Memory B cell (primary cell): ENCODE data around the gene CREB5.

Experiments
- ATAC-seq: fragments of 150-1000 bp; cut with Tn5 transposase; 2 replicates; pipeline ENCODE4 v1.10.0; 2021; ENCODE audit warnings: low read depth, mild to moderate bottlenecking, moderate library complexity
- DNase-seq, 2 donors: peaks; one replicate each; pipeline ENCODE4 v3.0.0; 2022; ENCODE audit warnings: low spot score in 2 of 2
- H3K27ac Mint-ChIP-seq: one replicate; pipeline ENCODE4 v1.8.0; 2022; ENCODE audit warnings: mild to moderate bottlenecking, moderate library complexity, mixed read lengths
- H3K27me3 Mint-ChIP-seq: one replicate; pipeline ENCODE4 v1.8.0; 2022; ENCODE audit warnings: mixed read lengths
- H3K36me3 Mint-ChIP-seq: one replicate; pipeline ENCODE4 v1.8.0; 2022; ENCODE audit warnings: mild to moderate bottlenecking, mixed read lengths
- H3K4me1 Mint-ChIP-seq: one replicate; pipeline ENCODE4 v1.8.0; 2022; ENCODE audit warnings: mixed read lengths
- H3K4me3 Mint-ChIP-seq: one replicate; pipeline ENCODE4 v1.8.0; 2022; ENCODE audit warnings: mild to moderate bottlenecking, moderate library complexity, mixed read lengths
- H3K9me3 Mint-ChIP-seq: one replicate; pipeline ENCODE4 v1.8.0; 2022; ENCODE audit warnings: mixed read lengths

Gene CREB5

DNA sequence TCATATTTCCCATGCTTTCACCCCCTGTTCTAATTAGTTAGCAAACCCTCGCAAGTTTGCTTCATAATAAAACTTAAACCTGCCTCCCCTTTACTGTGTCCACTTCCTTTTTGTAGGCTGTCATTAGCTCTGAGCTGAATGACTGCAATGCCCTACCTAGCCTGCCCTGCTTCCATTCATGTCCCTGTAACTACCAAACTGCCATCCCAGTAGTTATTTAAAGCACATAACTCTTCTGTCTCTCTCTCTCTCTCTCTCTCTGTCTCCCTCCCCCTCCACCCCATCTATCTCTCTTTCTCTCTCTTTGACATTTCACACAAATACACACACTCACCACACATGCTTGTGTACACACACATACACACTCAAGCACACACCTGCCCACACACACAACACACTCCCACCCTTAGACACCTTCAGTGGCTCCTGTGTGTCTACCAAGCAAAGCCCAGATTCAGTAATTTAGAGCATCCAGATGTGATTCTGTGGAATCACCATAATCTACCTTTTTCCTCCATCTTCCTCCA lies 430.5 kb downstream of the CREB5 start:
- ATAC-seq = no peak

DNA sequence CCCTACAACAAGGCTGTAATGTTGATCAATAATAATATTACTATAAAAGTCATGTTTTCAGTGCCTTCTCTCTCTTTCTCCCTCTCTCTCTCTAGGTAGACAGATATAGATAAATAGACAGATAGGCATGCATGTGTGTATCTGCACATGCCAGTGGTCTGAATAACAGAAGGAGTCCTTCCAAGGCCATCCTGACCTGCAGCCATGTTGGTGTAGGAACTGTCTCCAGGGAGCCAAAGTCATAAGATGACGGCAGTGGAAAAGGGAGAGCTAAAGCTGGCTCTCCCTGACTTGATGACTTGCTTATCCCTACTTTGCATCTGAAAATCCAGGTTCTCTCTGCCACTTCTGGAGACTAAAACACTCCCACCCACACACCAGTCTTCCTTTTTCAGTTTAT lies 432.8 kb downstream of the CREB5 start:
- H3K9me3 Mint-ChIP-seq = no peaks in the 10 kb centered on the region
- no peaks in the 10 kb centered on the region for H3K4me1 Mint-ChIP-seq
- DNase-seq (no peak), ATAC-seq (no peak)
- H3K27ac Mint-ChIP-seq = no peak overlapping the region
- H3K27me3 Mint-ChIP-seq = peaks cover 10% of the 10 kb centered on the region
- H3K4me3 Mint-ChIP-seq = no peak overlapping the region
- H3K36me3 Mint-ChIP-seq = no peaks in the 10 kb centered on the region

More for the DNA sequence above, 430.5 kb downstream of the CREB5 start:
- Mint-ChIP-seq H3K9me3 (no peaks in the 10 kb centered on the region), H3K27ac (no peak overlapping the region), H3K4me1 (no peaks in the 10 kb centered on the region), H3K27me3 (peaks cover 7% of the 10 kb centered on the region), H3K36me3 (no peaks in the 10 kb centered on the region), H3K4me3 (no peak overlapping the region)
- no peak for DNase-seq

DNA sequence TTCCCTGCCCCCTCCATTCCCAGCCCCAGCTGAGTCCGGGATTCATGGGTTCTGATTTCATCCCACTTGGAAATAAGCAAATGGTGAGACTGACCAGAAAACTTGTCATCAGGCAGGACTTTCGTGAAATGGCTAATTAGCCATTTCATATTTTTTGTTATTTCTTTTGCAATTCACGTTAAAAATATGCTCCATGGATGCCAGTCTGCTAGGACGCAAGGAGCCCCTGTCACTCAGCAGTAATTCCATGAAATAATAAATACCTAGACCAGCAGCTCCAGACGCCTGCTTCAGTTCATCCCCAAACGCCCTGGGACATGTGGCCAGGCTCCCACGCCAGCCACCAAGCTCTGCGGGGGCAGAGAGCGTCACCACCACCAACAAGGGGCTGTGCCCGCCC lies 434.9 kb downstream of the CREB5 start:
- no peaks in the 10 kb centered on the region for H3K9me3 Mint-ChIP-seq
- no peaks in the 10 kb centered on the region for H3K4me1 Mint-ChIP-seq
- no peak overlapping the region for H3K27ac Mint-ChIP-seq
- DNase-seq (no peak), ATAC-seq (no peak)
- peaks cover 13% of the 10 kb centered on the region for H3K27me3 Mint-ChIP-seq
- H3K36me3 Mint-ChIP-seq = no peaks in the 10 kb centered on the region
- H3K4me3 Mint-ChIP-seq = no peak overlapping the region

DNA sequence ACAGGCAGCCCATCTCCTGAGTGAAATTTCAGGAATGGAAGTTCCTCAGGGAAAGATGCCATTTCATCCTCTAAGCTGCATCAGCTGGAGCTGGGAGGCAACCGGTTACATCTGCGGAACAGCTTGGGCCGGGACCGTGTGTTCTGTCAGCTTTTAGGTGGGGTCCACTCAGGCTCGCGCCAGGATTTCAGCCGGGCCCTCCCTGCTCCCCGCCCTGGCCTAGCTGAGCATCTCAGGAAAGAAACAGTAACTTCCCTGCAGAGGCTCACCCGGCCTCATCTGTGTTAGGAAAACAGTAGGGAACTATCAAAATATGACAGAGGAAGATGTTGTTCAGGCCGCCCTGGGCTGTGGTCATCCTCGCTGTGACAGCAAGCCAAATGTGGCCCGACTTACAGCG lies 435.4 kb downstream of the CREB5 start:
- Mint-ChIP-seq H3K4me1 (no peaks in the 10 kb centered on the region), H3K27ac (no peak overlapping the region), H3K9me3 (no peaks in the 10 kb centered on the region), H3K27me3 (peaks cover 13% of the 10 kb centered on the region), H3K4me3 (no peak overlapping the region), H3K36me3 (no peaks in the 10 kb centered on the region)
- ATAC-seq (no peak), DNase-seq (no peak)

DNA sequence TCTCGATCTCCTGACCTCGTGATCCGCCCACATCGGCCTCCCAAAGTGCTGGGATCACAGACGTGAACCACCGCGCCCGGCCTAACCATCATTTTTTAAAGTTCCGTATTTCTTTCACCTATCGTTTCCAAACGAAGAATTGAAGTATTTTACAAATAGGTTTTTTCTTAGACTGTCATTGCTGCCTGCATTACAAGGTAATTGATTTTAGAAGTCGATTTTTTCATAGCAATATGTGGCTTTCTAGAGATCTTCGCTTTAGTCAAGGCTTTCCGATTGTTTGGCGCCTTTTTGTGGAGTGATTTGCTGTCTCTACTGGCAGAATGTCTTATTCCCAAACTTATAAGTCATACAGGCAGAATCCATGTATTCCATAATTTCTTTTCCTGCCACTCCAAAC lies 436.6 kb downstream of the CREB5 start:
- no peaks in the 10 kb centered on the region for H3K36me3 Mint-ChIP-seq
- peaks cover 8% of the 10 kb centered on the region for H3K27me3 Mint-ChIP-seq
- DNase-seq = no peak
- no peak for ATAC-seq
- no peaks in the 10 kb centered on the region for H3K9me3 Mint-ChIP-seq
- peaks cover 10% of the 10 kb centered on the region for H3K4me1 Mint-ChIP-seq
- H3K4me3 Mint-ChIP-seq = no peak overlapping the region
- H3K27ac Mint-ChIP-seq = no peak overlapping the region

DNA sequence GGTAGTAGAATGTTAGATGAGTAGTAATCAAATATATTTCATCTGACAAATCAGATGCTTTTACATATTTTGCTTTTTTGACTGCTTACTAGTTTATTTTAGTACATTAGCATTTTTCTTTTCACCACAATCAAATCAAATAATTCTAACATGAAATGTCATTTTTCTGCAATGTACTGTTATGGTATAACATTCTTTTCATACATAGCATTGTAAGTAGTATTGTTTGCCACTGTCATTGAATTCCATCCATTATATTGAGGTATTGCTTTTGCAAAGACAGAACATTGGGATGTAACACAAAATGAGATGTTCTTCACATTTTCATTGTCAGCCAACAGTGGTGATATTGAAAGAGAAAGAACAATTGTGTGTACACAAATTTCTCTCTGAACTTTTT lies 438.4 kb downstream of the CREB5 start:
- Mint-ChIP-seq H3K4me3 (no peak overlapping the region), H3K27ac (no peak overlapping the region), H3K27me3 (peaks cover 13% of the 10 kb centered on the region), H3K4me1 (peaks cover 14% of the 10 kb centered on the region), H3K36me3 (no peaks in the 10 kb centered on the region), H3K9me3 (no peaks in the 10 kb centered on the region)
- ATAC-seq = no peak
- DNase-seq = no peak

DNA sequence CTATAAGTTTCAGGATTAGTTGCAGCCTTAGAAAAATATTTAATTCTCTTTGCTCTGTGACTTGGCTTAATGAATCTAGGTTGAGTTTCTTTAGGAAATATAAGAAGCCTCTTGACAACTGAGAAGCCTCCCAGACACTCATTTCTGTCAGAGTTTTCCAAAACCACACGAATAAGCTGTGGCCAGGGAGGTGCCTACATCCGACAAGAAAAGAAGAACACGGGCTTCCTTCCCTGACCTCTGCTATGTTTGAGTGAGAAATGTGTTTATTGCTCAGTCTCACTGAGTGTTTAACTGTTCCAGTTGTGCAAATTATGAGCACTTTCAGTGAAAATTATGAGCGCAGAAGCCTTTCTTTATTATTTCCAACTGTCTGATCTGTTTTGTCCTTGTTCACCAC lies 440.8 kb downstream of the CREB5 start:
- ATAC-seq = no peak

DNA sequence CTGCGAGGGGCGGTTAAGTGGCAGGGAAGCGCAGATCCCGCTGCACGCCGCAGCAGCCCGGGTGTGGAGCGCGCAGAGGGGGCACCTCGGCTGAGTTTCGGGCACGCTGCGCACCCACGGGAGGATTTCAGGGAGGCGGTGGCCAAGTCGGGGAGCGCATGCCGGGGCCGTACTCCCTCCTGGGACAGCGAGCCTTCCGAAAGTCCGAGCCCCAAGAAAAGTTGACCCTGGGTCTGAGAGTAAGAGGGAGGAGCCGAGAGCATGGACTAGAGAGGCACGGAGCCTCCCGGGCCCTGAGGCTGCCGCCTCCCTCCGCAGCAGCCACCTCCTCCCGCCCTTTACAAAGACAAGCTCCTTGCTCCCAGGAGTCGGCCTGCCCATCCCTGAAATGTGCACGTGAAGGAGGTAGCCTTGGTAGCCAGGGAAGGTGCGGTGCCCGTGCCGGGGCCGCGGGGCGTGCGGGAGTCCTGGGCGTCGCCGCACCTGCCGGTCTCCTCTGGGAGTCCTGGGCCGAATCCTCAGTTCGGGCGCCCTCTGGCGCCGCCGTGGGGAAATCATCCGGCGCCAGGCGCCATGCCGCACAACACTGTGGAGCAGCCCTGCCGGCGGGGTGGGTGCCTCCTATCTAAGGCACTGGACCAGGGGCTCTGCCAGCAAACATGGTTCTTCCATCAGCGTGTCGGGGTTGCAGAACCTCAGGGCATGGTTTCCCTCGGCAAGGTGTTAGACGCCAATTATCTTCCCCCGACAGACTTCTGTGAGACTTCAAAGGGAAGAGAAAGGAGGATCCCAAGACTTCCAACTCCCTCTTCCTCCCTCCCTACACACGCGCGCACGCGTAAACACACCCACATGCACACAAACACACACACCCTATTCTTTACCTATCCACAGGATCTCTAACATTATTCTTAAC lies 441.8 kb downstream of the CREB5 start:
- peaks cover 14% of the 10 kb centered on the region for H3K27me3 Mint-ChIP-seq
- ATAC-seq (peak; percentile 98), DNase-seq (peak; percentile 87 to 90)
- H3K36me3 Mint-ChIP-seq = no peaks in the 10 kb centered on the region
- peak overlapping the region; percentile 92 for H3K4me3 Mint-ChIP-seq
- H3K9me3 Mint-ChIP-seq = no peaks in the 10 kb centered on the region
- H3K4me1 Mint-ChIP-seq = peaks cover 14% of the 10 kb centered on the region
- peak overlapping the region; percentile 75 for H3K27ac Mint-ChIP-seq

More for the DNA sequence above, 440.8 kb downstream of the CREB5 start:
- Mint-ChIP-seq H3K27ac (no peak overlapping the region), H3K36me3 (no peaks in the 10 kb centered on the region), H3K9me3 (no peaks in the 10 kb centered on the region), H3K4me1 (peaks cover 14% of the 10 kb centered on the region), H3K27me3 (peaks cover 15% of the 10 kb centered on the region), H3K4me3 (peak overlapping the region; percentile 92)
- DNase-seq = no peak

DNA sequence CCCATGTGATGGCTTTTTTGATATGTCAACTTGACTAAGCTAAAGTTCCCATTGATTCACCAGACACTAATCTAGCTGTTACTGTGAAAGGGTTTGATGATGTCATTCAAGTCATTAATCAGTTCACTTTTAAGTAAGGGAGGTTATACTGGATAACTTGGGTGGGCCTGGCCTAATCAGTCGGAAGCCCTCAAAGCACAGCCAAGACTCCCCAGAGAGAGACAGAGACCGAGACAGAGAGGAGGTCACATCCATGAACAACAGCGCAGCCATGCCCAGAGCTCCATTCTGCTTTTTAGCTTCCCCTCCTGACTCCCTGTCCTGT lies 442.4 kb downstream of the CREB5 start:
- Mint-ChIP-seq H3K9me3 (no peaks in the 10 kb centered on the region), H3K36me3 (no peaks in the 10 kb centered on the region), H3K4me3 (peak overlapping the region; percentile 92), H3K27me3 (peaks cover 12% of the 10 kb centered on the region), H3K27ac (peak overlapping the region; percentile 75), H3K4me1 (peaks cover 14% of the 10 kb centered on the region)
- DNase-seq = no peak
- ATAC-seq = no peak

DNA sequence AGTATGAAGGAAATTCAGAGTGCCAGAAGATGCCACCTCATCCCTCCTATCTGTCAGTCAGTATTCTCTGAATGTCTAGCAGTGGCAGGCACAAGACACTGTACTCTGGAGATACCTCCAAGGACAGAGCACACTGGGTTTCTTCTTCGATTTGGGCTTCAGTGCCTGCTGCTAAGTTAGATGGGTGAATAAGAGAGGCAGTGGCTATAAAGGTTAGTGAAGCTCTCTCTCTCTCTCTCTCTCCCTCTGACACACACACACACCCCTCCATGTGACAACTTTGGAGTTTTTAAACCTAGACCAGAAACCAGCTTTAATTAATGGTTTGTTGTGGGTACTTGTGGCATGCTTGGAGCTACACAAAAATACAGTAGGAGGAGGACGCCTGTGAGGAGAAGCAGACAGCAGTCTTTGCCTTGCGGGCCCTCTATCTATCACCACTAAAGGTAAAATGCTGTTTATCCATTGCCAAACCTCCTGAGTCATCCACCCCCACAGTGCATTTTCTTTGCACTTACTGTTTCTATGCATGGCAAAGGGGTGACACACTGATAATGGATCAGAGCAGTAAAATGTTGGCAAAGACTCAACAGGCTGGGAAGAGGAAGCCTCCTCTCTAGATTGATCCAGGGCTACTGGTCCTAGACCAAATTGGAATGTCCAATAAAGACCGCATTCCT lies 443.4 kb downstream of the CREB5 start:
- H3K9me3 Mint-ChIP-seq = no peaks in the 10 kb centered on the region
- H3K4me3 Mint-ChIP-seq = no peak overlapping the region
- peaks cover 14% of the 10 kb centered on the region for H3K4me1 Mint-ChIP-seq
- H3K27me3 Mint-ChIP-seq = peaks cover 12% of the 10 kb centered on the region
- DNase-seq = no peak
- no peaks in the 10 kb centered on the region for H3K36me3 Mint-ChIP-seq
- H3K27ac Mint-ChIP-seq = no peak overlapping the region
- ATAC-seq = no peak

DNA sequence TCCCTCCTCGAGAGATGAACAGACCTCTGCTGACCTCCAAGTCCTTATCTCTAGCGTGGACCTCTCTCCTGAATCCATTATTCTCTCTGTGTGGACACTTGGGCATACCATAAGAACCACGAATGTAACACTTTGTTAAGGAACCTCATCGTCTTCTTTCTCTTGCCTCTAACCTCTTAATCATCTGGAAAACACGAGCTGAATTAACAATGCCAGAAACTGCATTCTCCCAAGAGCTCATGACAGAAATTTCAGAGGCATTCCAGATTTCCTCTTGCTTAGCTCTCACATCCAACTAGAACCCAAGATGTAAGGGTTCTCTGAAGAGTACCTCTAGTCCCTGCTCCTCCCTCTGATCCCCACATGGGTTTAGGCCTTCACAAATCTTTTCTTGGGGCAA lies 444.3 kb downstream of the CREB5 start:
- Mint-ChIP-seq H3K4me3 (no peak overlapping the region), H3K27me3 (peaks cover 11% of the 10 kb centered on the region), H3K9me3 (no peaks in the 10 kb centered on the region), H3K27ac (no peak overlapping the region), H3K36me3 (no peaks in the 10 kb centered on the region), H3K4me1 (peaks cover 14% of the 10 kb centered on the region)
- ATAC-seq (no peak), DNase-seq (no peak)

DNA sequence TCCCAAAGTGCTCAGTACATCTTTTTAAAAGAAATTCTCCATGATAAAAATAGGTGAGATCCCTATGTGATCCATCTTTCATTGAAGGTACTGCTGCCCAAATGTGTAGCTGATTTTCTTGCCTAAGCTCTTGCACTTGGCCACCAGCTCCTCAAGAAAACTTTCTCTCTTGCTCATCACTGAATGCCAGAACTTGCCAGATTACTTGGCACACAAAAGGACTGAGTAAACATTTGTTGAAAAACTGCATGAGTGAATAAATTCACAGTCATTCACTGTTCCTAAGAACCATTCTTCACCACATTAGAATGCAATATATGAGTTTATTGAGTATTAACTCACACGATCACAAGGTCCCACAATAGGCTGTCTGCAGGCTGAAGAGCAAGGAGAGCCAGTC lies 445.9 kb downstream of the CREB5 start:
- H3K27me3 Mint-ChIP-seq = peaks cover 15% of the 10 kb centered on the region
- no peak overlapping the region for H3K27ac Mint-ChIP-seq
- DNase-seq = no peak
- no peak overlapping the region for H3K4me3 Mint-ChIP-seq
- no peaks in the 10 kb centered on the region for H3K9me3 Mint-ChIP-seq
- ATAC-seq = no peak
- no peaks in the 10 kb centered on the region for H3K36me3 Mint-ChIP-seq
- peaks cover 11% of the 10 kb centered on the region for H3K4me1 Mint-ChIP-seq

DNA sequence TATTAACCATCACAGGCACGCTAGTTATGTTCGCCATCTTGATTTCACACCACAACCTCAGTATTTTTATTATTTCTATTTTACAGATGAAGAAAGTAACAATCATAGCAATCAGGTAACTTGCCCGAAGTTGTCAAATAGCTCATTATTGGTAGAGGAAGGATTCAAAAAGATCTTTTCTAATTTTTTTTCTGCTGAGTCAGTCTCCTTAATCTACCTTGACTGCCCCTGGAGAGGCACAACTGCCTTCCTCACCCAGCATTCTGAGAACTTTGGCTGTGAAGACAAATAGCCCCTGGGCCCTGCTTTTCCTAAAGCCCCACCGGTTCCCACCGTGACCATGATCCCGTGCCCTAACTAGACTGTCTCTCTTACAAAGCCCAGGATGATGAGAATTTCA lies 446.6 kb downstream of the CREB5 start:
- H3K27me3 Mint-ChIP-seq = peaks cover 18% of the 10 kb centered on the region
- no peak for DNase-seq

DNA sequence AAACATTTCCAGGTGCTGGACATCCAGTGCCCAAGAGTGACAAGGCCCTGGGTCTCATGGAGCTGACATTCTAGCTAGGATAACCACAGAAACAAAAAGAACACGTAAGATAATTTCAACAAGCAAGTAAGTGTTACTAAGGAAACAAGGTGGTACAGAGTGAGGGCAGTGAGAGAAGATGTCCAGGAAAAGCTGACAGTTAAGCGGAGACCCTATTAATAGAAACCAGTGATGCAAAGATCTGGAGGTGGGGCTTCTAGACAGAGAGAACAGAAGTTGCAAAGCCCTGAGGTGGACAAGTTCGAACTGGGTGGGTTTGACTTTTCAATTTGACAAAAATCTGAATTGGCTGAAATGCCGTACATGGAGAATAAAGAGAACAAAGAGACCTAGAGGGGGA lies 449.5 kb downstream of the CREB5 start:
- ATAC-seq (no peak), DNase-seq (no peak)
- Mint-ChIP-seq H3K27ac (no peak overlapping the region), H3K4me3 (no peak overlapping the region), H3K4me1 (peaks cover 2% of the 10 kb centered on the region), H3K36me3 (no peaks in the 10 kb centered on the region), H3K9me3 (no peaks in the 10 kb centered on the region), H3K27me3 (peaks cover 13% of the 10 kb centered on the region)

More for the DNA sequence above, 446.6 kb downstream of the CREB5 start:
- no peak overlapping the region for H3K4me3 Mint-ChIP-seq
- no peak overlapping the region for H3K27ac Mint-ChIP-seq
- no peak for ATAC-seq
- no peaks in the 10 kb centered on the region for H3K36me3 Mint-ChIP-seq
- peaks cover 5% of the 10 kb centered on the region for H3K4me1 Mint-ChIP-seq
- H3K9me3 Mint-ChIP-seq = no peaks in the 10 kb centered on the region
